ENCODE measurements around the gene BACH2. TPM values are rescaled to one million over a fixed set of nuclear protein-coding genes. Genes with fewer than 3 reads are reported as not detected.

Gene BACH2
- polyA plus RNA-seq, 2 of the 4 experiments (the other 2 are of a cell fraction): 0.01 to 0.36 TPM

DNA sequence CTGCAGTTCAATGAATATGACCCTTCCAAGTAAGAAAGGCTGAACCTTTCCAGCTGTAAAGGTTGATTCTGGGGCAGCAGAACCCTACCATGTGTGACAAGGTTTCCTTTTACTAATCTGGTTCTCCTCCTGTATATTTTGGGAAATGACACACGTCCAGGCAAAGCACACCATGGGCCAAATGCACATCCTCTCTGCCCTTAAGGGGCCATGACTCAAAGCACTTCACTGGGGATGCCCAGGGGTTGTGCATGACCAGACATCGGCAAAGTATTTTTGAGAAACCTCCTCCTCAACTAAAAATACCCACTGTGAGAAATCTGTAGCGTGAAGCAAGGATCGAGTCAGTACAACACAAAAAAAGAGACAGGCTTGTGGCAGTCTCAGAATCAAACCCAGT, 174.7 kb downstream of the BACH2 start:
- no peak for TF ChIP-seq CBX2 (IDR thresholded peaks at IDR 0.05; ENCODE audit: borderline replicate concordance, low read depth)
- TF ChIP-seq TFCP2L1 (CRISPR knock-in tag; IDR thresholded peaks at IDR 0.05): no peak
- no peak for TF ChIP-seq SREBF2 (IDR thresholded peaks at IDR 0.05)
- no peak for TF ChIP-seq NPAS2 (CRISPR knock-in tag; IDR thresholded peaks at IDR 0.05; ENCODE audit: borderline replicate concordance)
- no peak for TF ChIP-seq HOXA7 (CRISPR knock-in tag; IDR thresholded peaks at IDR 0.05)
- TF ChIP-seq RAD21 (conservative IDR thresholded peaks at IDR 0.05 in 1 of 2, IDR thresholded peaks at IDR 0.05 in 1 of 2): no peak
- DNase-seq (ENCODE audit: low read depth in 1 of 2, low spot score in 1 of 2): no peak
- no peak for FAIRE-seq
- H3K9me3 ChIP-seq: no peaks in the 10 kb centered on the region
- 80% methylated on average over 3 of the region's 4 CpGs for WGBS (ENCODE audit: missing lambda C conversion rate)
- no peak overlapping the region for H3K27ac ChIP-seq
- ATAC-seq: no peak
- ChIA-PET POLR2A (no interaction called here), CTCF (no interaction called here)
- no peak overlapping the region for H3K4me2 ChIP-seq
- H3K4me1 ChIP-seq: no peaks in the 10 kb centered on the region
- no peak overlapping the region for H3K4me3 ChIP-seq

DNA sequence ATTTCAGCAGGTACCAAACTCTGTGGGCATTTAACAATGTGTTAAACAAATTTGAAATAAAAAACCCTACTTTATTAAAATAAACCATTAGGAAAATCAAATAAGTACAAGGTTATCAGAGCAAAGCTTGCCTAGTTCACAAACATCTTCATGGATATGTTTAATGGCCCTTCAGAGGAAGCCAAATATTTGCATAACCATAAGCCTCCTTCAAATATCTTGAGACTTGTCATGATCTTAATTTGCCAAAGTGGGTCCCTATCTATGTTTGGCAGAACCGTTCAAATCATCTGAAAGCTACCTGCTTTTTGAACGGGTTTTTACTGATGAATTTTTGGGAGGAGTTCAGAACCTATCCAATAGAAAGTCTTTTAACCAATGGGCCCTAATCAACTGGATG, 176.3 kb downstream of the BACH2 start:
- Histone ChIP-seq H3K4me1 (no peaks in the 10 kb centered on the region), H3K4me2 (no peak overlapping the region), H3K4me3 (no peak overlapping the region), H3K9me3 (no peaks in the 10 kb centered on the region), H3K27ac (no peak overlapping the region)
- FAIRE-seq (no peak), ATAC-seq (no peak), DNase-seq (ENCODE audit: low read depth in 1 of 2, low spot score in 1 of 2) (no peak)
- POLR2A ChIA-PET: no interaction called here
- CTCF ChIA-PET: no interaction called here
- 39% methylated on average over 2 of the region's 2 CpGs for WGBS (ENCODE audit: missing lambda C conversion rate)
- TF ChIP-seq SREBF2 (IDR thresholded peaks at IDR 0.05): no peak

DNA sequence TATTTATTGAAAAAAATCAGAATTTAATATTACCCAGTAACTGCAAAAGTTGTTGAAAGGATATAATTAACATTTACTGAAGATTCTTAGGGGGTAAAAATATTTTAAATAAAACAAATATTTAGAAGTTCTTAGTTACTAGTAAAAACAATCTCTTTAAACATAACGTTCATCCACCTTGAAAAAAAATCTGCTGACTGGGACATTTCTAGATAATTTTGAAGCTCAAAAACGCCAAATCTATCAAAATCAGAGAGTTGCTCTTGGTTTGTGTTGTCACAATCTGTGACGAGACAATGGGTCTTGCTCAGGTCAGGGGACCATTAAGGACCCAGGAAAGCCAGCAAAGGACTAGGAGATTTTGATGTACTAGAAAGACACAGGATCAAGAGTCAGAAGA, 177.0 kb downstream of the BACH2 start:
- no peaks in the 10 kb centered on the region for H3K4me1 ChIP-seq
- TF ChIP-seq MAZ (IDR thresholded peaks at IDR 0.05; ENCODE audit: borderline replicate concordance, low read depth, low read length) (no peak), MAFK (IDR thresholded peaks at IDR 0.05; ENCODE audit: partially characterized antibody) (peak; percentile 78)
- ATAC-seq: no peak
- no peak overlapping the region for H3K4me2 ChIP-seq
- no peaks in the 10 kb centered on the region for H3K9me3 ChIP-seq
- no peak for DNase-seq (ENCODE audit: low read depth in 1 of 2, low spot score in 1 of 2)
- CTCF ChIA-PET: no interaction called here
- POLR2A ChIA-PET: no interaction called here
- no peak overlapping the region for H3K27ac ChIP-seq
- WGBS (ENCODE audit: missing lambda C conversion rate): 39% methylated on average over 3 of the region's 3 CpGs
- no peak for FAIRE-seq
- H3K4me3 ChIP-seq: no peak overlapping the region

DNA sequence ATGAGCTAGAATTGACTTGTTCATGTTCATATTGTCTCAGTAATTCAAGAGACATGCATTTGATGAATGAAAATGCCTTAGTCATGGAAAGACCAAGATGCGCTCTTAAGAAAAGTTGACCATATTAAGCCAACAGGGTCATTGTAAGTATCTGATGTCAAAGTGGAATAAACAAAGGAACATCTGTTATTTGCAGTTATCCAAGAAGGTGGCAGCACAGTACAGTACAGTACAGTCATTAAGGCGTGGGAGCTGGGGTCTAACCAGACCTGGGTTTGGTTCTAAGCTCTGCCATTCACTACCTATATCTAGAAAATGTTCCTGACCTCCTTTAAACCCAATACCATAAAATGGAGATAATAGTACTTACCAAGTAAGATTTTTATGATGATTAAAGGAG, 178.1 kb downstream of the BACH2 start:
- DNase-seq (ENCODE audit: low read depth in 1 of 2, low spot score in 1 of 2) (no peak), ATAC-seq (no peak), FAIRE-seq (no peak)
- ChIA-PET POLR2A (no interaction called here), CTCF (interaction anchor here (0.6 kb wide), 1 partner anchor 86 kb away, joined by 3 read pairs; no protein-coding TSS in a partner anchor)
- H3K9me3 ChIP-seq: peaks cover 3% of the 10 kb centered on the region; the same call in 1 of the 3 replicates
- no peak overlapping the region for H3K27ac ChIP-seq
- no peak overlapping the region for H3K4me3 ChIP-seq
- no peak overlapping the region for H3K4me2 ChIP-seq
- 46% methylated on average over 2 of the region's 2 CpGs for WGBS (ENCODE audit: missing lambda C conversion rate)
- no peaks in the 10 kb centered on the region for H3K4me1 ChIP-seq
- TF ChIP-seq, protein P1, sequence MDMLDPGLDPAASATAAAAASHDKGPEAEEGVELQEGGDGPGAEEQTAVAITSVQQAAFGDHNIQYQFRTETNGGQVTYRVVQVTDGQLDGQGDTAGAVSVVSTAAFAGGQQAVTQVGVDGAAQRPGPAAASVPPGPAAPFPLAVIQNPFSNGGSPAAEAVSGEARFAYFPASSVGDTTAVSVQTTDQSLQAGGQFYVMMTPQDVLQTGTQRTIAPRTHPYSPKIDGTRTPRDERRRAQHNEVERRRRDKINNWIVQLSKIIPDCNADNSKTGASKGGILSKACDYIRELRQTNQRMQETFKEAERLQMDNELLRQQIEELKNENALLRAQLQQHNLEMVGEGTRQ (IDR thresholded peaks at IDR 0.05): no peak
- TF ChIP-seq RAD21 (conservative IDR thresholded peaks at IDR 0.05 in 1 of 2, IDR thresholded peaks at IDR 0.05 in 1 of 2): no peak
- TF ChIP-seq KDM5A (IDR thresholded peaks at IDR 0.05): no peak
- TF ChIP-seq CHD2 (IDR thresholded peaks at IDR 0.05; ENCODE audit: low read length, partially characterized antibody): no peak
- TF ChIP-seq HOXB5 (CRISPR knock-in tag; IDR thresholded peaks at IDR 0.05): no peak
- TF ChIP-seq RARB (CRISPR knock-in tag; IDR thresholded peaks at IDR 0.05): no peak
- TF ChIP-seq ZNF302 (CRISPR knock-in tag; IDR thresholded peaks at IDR 0.05): no peak
- TF ChIP-seq, protein P2, sequence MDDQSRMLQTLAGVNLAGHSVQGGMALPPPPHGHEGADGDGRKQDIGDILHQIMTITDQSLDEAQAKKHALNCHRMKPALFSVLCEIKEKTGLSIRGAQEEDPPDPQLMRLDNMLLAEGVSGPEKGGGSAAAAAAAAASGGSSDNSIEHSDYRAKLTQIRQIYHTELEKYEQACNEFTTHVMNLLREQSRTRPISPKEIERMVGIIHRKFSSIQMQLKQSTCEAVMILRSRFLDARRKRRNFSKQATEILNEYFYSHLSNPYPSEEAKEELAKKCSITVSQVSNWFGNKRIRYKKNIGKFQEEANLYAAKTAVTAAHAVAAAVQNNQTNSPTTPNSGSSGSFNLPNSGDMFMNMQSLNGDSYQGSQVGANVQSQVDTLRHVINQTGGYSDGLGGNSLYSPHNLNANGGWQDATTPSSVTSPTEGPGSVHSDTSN (IDR thresholded peaks at IDR 0.05): no peak
- TF ChIP-seq MYC (IDR thresholded peaks at IDR 0.05; ENCODE audit: borderline replicate concordance, low read length): no peak
- TF ChIP-seq GATA3 (IDR thresholded peaks at IDR 0.05; ENCODE audit: borderline replicate concordance): no peak
